SK-N-SH (cell line): ENCODE results near the gene TSHZ3. TPM values are rescaled to one million over a fixed set of nuclear protein-coding genes. Genes with fewer than 3 reads are reported as not detected.

Source experiments
- CTCF ChIA-PET: fragments of 300-600, 350-600 bp; formaldehyde crosslinking; extraction: SDS; loops from one replicate; lab custom pipeline; 2021; lab: Yijun Ruan, JAX
- POLR2A ChIA-PET: fragments of 350-600 bp; sonication (Branson Sonifier 250); formaldehyde crosslinking; extraction: SDS; loops from one replicate; lab custom pipeline; 2020; ENCODE audit warnings: antibody characterized with exemption, inconsistent platforms; lab: Yijun Ruan, JAX
- DNase-seq: peaks from one replicate; pipeline ENCODE4 v3.0.0; 2012
- H2AFZ ChIP-seq: fragments of 200-600 bp; sonication (generic); 2 replicates; pipeline ENCODE4 v1.8.1; 2016; ENCODE audit warnings: antibody characterized with exemption, mild to moderate bottlenecking, low read depth
- H3F3A ChIP-seq: fragments of 200-600 bp; sonication (generic); replicated peaks from 2 replicates; pipeline ENCODE3; 2016; ENCODE audit warnings: antibody characterized with exemption, mild to moderate bottlenecking; ENCODE audit not compliant: insufficient read depth
- H3K27ac ChIP-seq, 2 experiments: fragments of 200-500 bp in 1 of 2; fragments of 200-600 bp in 1 of 2; sonication (Bioruptor generic) in 1 of 2; sonication (generic), shearing (Covaris generic) in 1 of 2; 2 replicates each; pipeline versions ENCODE4 v1.5.1 to v1.6.1; 2014 to 2016; ENCODE audit warnings: low read depth in 2 of 2, inconsistent platforms in 1 of 2, low read length in 1 of 2, mild to moderate bottlenecking in 1 of 2, mixed read lengths in 1 of 2
- H3K27me3 ChIP-seq: fragments of 200-600 bp; sonication (generic), shearing (Covaris generic); 2 replicates; pipeline ENCODE4 v1.6.1; 2016; ENCODE audit warnings: mixed run types; ENCODE audit not compliant: insufficient read depth
- H3K36me3 ChIP-seq, 2 experiments: fragments of 200-500 bp in 1 of 2; fragments of 200-600 bp in 1 of 2; sonication (Bioruptor generic) in 1 of 2; sonication (generic) in 1 of 2; replicated peaks in 1 of 2; 2 replicates each; pipeline versions ENCODE3 to v1.5.1; 2014 to 2016; ENCODE audit warnings: low read length in 1 of 2, mild to moderate bottlenecking in 1 of 2; ENCODE audit not compliant: insufficient read depth in 2 of 2, control insufficient read depth in 1 of 2
- H3K4me1 ChIP-seq, 2 experiments: fragments of 200-500 bp in 1 of 2; fragments of 200-600 bp in 1 of 2; sonication (Bioruptor generic) in 1 of 2; sonication (generic), shearing (Covaris generic) in 1 of 2; 2 replicates each; pipeline versions ENCODE4 v1.5.1 to v1.6.1; 2014 to 2016; ENCODE audit warnings: low read depth in 1 of 2, low read length in 1 of 2, mixed run types in 1 of 2; ENCODE audit not compliant: insufficient read depth in 2 of 2, control insufficient read depth in 1 of 2
- H3K4me2 ChIP-seq: fragments of 200-600 bp; sonication (generic), shearing (Covaris generic); 2 replicates; pipeline ENCODE4 v1.6.1; 2017; ENCODE audit warnings: mixed run types
- H3K4me3 ChIP-seq, 2 experiments: fragments of 200-500 bp in 1 of 2; fragments of 200-600 bp in 1 of 2; sonication (Bioruptor generic) in 1 of 2; sonication (generic), shearing (Covaris generic) in 1 of 2; 2 replicates each; pipeline versions ENCODE4 v1.5.1 to v1.8.1; 2014 to 2016; ENCODE audit warnings: low read depth in 2 of 2, inconsistent platforms in 1 of 2, low read length in 1 of 2, mild to moderate bottlenecking in 1 of 2, mixed read lengths in 1 of 2, moderate library complexity in 1 of 2
- H3K79me2 ChIP-seq: fragments of 200-600 bp; sonication (generic); 2 replicates; pipeline ENCODE4 v1.8.1; 2017; ENCODE audit warnings: mild to moderate bottlenecking; ENCODE audit not compliant: insufficient read depth
- H3K9ac ChIP-seq: fragments of 200-600 bp; sonication (generic); 2 replicates; pipeline ENCODE4 v1.6.1; 2017; ENCODE audit warnings: mixed run types
- H3K9me2 ChIP-seq: fragments of 200-600 bp; sonication (generic); 2 replicates; pipeline ENCODE4 v1.6.1; 2017; ENCODE audit warnings: mixed run types
- H3K9me3 ChIP-seq: fragments of 200-600 bp; sonication (generic); 2 replicates; pipeline ENCODE4 v1.6.1; 2017; ENCODE audit warnings: mixed run types, mild to moderate bottlenecking, moderate library complexity
- H4K20me1 ChIP-seq: fragments of 200-600 bp; sonication (generic); 2 replicates; pipeline ENCODE4 v1.6.1; 2017; ENCODE audit warnings: mild to moderate bottlenecking, mixed run types; ENCODE audit not compliant: insufficient read depth
- ELF1 ChIP-seq: IDR thresholded peaks from 2 replicates; pipeline ENCODE4 v1.4.0; 2012
- FOSL2 ChIP-seq: IDR thresholded peaks from 2 replicates; pipeline ENCODE4 v1.4.0; 2012; ENCODE audit warnings: low read depth, mild to moderate bottlenecking, moderate library complexity, borderline replicate concordance
- FOXJ3 ChIP-seq: sonication (generic); formaldehyde crosslinking; IDR thresholded peaks from 2 replicates; pipeline ENCODE4 v1.5.1; 2020; ENCODE audit warnings: mild to moderate bottlenecking, missing genetic modification reagents
- FOXM1 ChIP-seq: IDR thresholded peaks from 2 replicates; pipeline ENCODE4 v1.4.0; 2012; ENCODE audit warnings: low read depth, mild to moderate bottlenecking
- GATA2 ChIP-seq: sonication (generic); formaldehyde crosslinking; IDR thresholded peaks from 2 replicates; pipeline ENCODE4 v1.5.0; 2020; ENCODE audit warnings: mild to moderate bottlenecking, missing genetic modification reagents
- JUND ChIP-seq: IDR thresholded peaks from 2 replicates; pipeline ENCODE4 v1.4.0; 2012
- MXI1 ChIP-seq: IDR thresholded peaks from 2 replicates; pipeline ENCODE4 v1.6.1; 2012; ENCODE audit warnings: mild to moderate bottlenecking, low read depth, low read length, improper control_type of control experiment
- RAD21 ChIP-seq: IDR thresholded peaks from 2 replicates; pipeline ENCODE4 v1.6.1; 2012; ENCODE audit warnings: mild to moderate bottlenecking, low read length
- REST ChIP-seq: IDR thresholded peaks from 2 replicates; pipeline ENCODE4 v1.6.1; 2012; ENCODE audit warnings: mild to moderate bottlenecking, low read depth, low read length, moderate library complexity
- RXRA ChIP-seq: IDR thresholded peaks from 2 replicates; pipeline ENCODE4 v1.4.0; 2012; ENCODE audit warnings: low read depth, mild to moderate bottlenecking, borderline replicate concordance
- SIN3A ChIP-seq: IDR thresholded peaks from 2 replicates; pipeline ENCODE4 v1.6.1; 2012; ENCODE audit warnings: low read depth, mild to moderate bottlenecking, low read length, moderate library complexity, borderline replicate concordance
- WGBS: methylation state at CpG from one replicate; pipeline ENCODE4 v1.1.6; 2017; ENCODE audit warnings: low lambda C conversion rate; 5-methylcytosine and 5-hydroxymethylcytosine counted together
- polyA plus RNA-seq, 3 experiments: library from polyadenylated mRNA; depleted of rRNA; stranded (reverse); fragments of >200 nt; gene quantifications; 2 replicates each; pipeline ENCODE4 v1.2.3, GENCODE V29; 2012
- TF ChIP-seq, protein P1 (sequence below): fragments of 150-350 bp; IDR thresholded peaks from 2 replicates; pipeline ENCODE4 v1.6.1; 2017; ENCODE audit warnings: antibody characterized with exemption, low read length, low read depth, borderline replicate concordance
- TF ChIP-seq, protein P2 (sequence below): IDR thresholded peaks from 2 replicates; pipeline ENCODE4 v1.4.0; 2012; ENCODE audit warnings: low read depth
- TF ChIP-seq, protein P3 (sequence below): IDR thresholded peaks from 2 replicates; pipeline ENCODE4 v1.4.0; 2012; ENCODE audit warnings: low read depth, borderline replicate concordance

Gene TSHZ3
- polyA plus RNA-seq, 1 of the 3 experiments (the other 2 are of a cell fraction) = 3.3 TPM

DNA sequence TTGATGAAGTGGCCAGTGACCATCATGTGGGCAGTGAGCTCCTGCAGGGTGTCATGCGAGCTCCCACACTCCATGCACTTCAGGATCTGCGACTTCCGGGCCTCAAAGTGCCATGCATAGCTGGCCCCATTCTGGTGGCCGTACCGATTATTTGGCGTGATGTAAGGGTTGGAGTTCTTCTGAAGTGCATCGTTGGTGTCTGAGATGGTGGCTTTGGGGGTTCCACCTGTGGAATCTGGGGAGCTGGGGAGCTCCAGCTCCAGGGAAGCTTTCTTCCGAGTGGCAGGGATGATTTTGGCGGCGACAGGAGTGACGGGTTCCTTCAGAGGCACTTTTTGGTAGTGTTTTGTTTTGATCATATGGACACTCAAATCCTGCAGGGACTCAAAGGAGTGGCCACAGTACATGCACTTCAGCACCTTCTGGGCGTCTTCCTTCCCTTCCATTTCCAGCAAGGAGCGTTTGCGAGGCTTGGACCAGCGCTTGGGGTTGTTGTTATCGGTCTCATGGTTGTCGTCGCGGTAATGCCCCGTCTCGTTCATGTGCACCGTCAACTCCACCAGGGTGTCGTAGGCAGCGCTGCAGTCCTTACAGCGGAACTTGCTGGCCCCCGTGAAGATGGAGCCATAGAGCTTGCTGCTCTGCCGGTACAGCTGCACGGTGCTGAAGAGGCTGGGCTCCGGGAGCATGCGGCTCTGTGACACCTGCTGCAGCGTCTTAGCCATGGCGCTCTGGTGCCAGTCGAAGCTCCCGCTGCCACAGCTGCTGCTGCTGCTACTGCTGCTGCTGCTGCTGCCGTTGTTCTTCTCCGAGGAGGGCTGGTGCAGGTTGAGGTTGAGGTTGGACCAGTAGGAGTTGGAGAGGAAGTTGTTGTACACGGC lies 70.4 kb downstream of the TSHZ3 start:
- DNase-seq = no peak
- H3K9me3 ChIP-seq = no peaks in the 10 kb centered on the region
- H3K4me3 ChIP-seq = no peak overlapping the region
- no peaks in the 10 kb centered on the region for H3K27me3 ChIP-seq
- peaks cover 0 to under 1% of the 10 kb centered on the region in 2 experiments; a peak in 1 of 4 replicates for H3K4me1 ChIP-seq
- no peak overlapping the region for H3K4me2 ChIP-seq
- H3K27ac ChIP-seq = no peak overlapping the region
- TF ChIP-seq SIN3A (no peak), MXI1 (no peak), REST (no peak), ELF1 (no peak), GATA2 (CRISPR knock-in tag) (no peak)
- TF ChIP-seq, protein P1, sequence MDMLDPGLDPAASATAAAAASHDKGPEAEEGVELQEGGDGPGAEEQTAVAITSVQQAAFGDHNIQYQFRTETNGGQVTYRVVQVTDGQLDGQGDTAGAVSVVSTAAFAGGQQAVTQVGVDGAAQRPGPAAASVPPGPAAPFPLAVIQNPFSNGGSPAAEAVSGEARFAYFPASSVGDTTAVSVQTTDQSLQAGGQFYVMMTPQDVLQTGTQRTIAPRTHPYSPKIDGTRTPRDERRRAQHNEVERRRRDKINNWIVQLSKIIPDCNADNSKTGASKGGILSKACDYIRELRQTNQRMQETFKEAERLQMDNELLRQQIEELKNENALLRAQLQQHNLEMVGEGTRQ = no peak
- H4K20me1 ChIP-seq = no peaks in the 10 kb centered on the region
- peaks cover 0 to 5% of the 10 kb centered on the region in 2 experiments for H3K36me3 ChIP-seq
- H3F3A ChIP-seq = no peaks in the 10 kb centered on the region
- H2AFZ ChIP-seq = no peak overlapping the region
- no peaks in the 10 kb centered on the region for H3K9me2 ChIP-seq
- POLR2A ChIA-PET = no interaction called here
- 85% methylated on average over 31 of the region's 37 CpGs for WGBS
- CTCF ChIA-PET = no interaction called here
- H3K79me2 ChIP-seq = peaks cover 5% of the 10 kb centered on the region; the same call in 1 of the 2 replicates
- H3K9ac ChIP-seq = no peak overlapping the region

DNA sequence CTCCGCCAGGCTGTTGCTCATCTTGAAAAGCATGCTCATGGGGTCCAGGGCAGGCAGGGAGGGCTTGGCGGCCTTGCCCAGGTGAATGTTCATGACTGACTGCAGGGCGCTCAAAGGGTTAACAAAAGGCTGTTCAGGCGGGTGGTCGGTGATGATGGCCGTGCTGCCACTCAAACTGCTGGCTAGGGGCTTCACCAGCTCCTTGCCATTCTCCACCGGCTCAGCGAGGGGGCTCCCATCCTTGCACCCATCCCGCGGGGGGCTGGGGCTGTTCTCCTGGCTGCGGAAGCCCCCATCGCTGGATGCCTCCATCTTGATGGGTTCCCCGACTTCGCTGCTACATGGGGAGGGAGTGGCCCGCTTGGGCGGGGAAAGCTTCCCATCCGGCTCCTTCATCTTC lies 71.7 kb downstream of the TSHZ3 start:
- peaks cover 0 to 5% of the 10 kb centered on the region in 2 experiments for H3K36me3 ChIP-seq
- H3K27ac ChIP-seq = no peak overlapping the region
- TF ChIP-seq RAD21 (no peak), FOXM1 (no peak), MXI1 (no peak), JUND (no peak), SIN3A (no peak), GATA2 (CRISPR knock-in tag) (no peak), RXRA (no peak), FOXJ3 (CRISPR knock-in tag) (no peak), FOSL2 (no peak)
- TF ChIP-seq, protein P2, sequence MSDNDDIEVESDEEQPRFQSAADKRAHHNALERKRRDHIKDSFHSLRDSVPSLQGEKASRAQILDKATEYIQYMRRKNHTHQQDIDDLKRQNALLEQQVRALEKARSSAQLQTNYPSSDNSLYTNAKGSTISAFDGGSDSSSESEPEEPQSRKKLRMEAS = no peak
- TF ChIP-seq, protein P3, sequence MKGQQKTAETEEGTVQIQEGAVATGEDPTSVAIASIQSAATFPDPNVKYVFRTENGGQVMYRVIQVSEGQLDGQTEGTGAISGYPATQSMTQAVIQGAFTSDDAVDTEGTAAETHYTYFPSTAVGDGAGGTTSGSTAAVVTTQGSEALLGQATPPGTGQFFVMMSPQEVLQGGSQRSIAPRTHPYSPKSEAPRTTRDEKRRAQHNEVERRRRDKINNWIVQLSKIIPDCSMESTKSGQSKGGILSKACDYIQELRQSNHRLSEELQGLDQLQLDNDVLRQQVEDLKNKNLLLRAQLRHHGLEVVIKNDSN = no peak
- no peaks in the 10 kb centered on the region for H3K79me2 ChIP-seq
- H3K4me1 ChIP-seq = peaks cover 0 to 13% of the 10 kb centered on the region in 2 experiments; a peak in 1 of 4 replicates
- ChIA-PET POLR2A (no interaction called here), CTCF (no interaction called here)
- H3K4me2 ChIP-seq = no peak overlapping the region
- H2AFZ ChIP-seq = no peak overlapping the region
- H3K9ac ChIP-seq = no peak overlapping the region
- no peak for DNase-seq
- 88% methylated on average over 14 of the region's 17 CpGs for WGBS
- H3K9me2 ChIP-seq = no peaks in the 10 kb centered on the region
- no peak overlapping the region for H3K4me3 ChIP-seq
- no peaks in the 10 kb centered on the region for H3F3A ChIP-seq
- no peaks in the 10 kb centered on the region for H3K9me3 ChIP-seq
- H4K20me1 ChIP-seq = no peaks in the 10 kb centered on the region
- H3K27me3 ChIP-seq = no peaks in the 10 kb centered on the region
